Bone marrow (tissue), 2 donors: Measurements from ENCODE around the gene ZNF532.

Experiments used
- DNase-seq, 2 donors: peaks; one replicate each; lab custom pipeline; 2025; lab: John Stamatoyannopoulos, UW

ZNF532 gene

GRCh38 chr18:58947136-58947732 is 82.6 kb downstream of the ZNF532 start:
- DNase-seq: no peak

GRCh38 chr18:58949031-58949430 is 84.4 kb downstream of the ZNF532 start:
- no peak for DNase-seq

- DNase-seq: no peak
Measured at GRCh38 chr18:58951986-58952702, 87.5 kb downstream of the ZNF532 start.

- no peak for DNase-seq
Measured at GRCh38 chr18:58952858-58953257, 88.2 kb downstream of the ZNF532 start.

GRCh38 chr18:58953627-58954026 is 89.0 kb downstream of the ZNF532 start:
- DNase-seq: no peak

- DNase-seq: no peak
Measured at GRCh38 chr18:58955001-58955400, 90.3 kb downstream of the ZNF532 start.

- no peak for DNase-seq
Measured at GRCh38 chr18:58955738-58956137, 91.1 kb downstream of the ZNF532 start.

GRCh38 chr18:58958628-58959027 is 94.0 kb downstream of the ZNF532 start:
- no peak for DNase-seq

- DNase-seq: no peak
Measured at GRCh38 chr18:58960508-58960907, 95.8 kb downstream of the ZNF532 start.

- DNase-seq: no peak
Measured at GRCh38 chr18:58960946-58961722, 96.5 kb downstream of the ZNF532 start.

- no peak for DNase-seq
Measured at GRCh38 chr18:58962336-58962735, 97.7 kb downstream of the ZNF532 start.

GRCh38 chr18:58965291-58966004 is 100.8 kb downstream of the ZNF532 start:
- no peak for DNase-seq

- no peak for DNase-seq
Measured at GRCh38 chr18:58966005-58966677, 101.5 kb downstream of the ZNF532 start.

- DNase-seq: no peak
Measured at GRCh38 chr18:58966704-58967103, 102.0 kb downstream of the ZNF532 start.

- no peak for DNase-seq
Measured at GRCh38 chr18:58967751-58968254, 103.1 kb downstream of the ZNF532 start.

GRCh38 chr18:58970943-58971790 is 106.5 kb downstream of the ZNF532 start:
- DNase-seq: no peak

GRCh38 chr18:58975296-58975695 is 110.6 kb downstream of the ZNF532 start:
- DNase-seq: no peak

- DNase-seq: no peak
Measured at GRCh38 chr18:58975781-58976180, 111.1 kb downstream of the ZNF532 start.

GRCh38 chr18:58977223-58977622 is 112.5 kb downstream of the ZNF532 start:
- no peak for DNase-seq

GRCh38 chr18:58977801-58978200 is 113.1 kb downstream of the ZNF532 start:
- no peak for DNase-seq

GRCh38 chr18:58978916-58979315 is 114.2 kb downstream of the ZNF532 start:
- no peak for DNase-seq
